ENCODE measurements around the gene TES.

- TF ChIP-seq CTCF (IDR thresholded peaks at IDR 0.05) (peak in 1 of 5 experiments; percentile 14), POLR2A (IDR thresholded peaks at IDR 0.05) (no peak), POLR2AphosphoS5 (IDR thresholded peaks at IDR 0.05) (no peak), EP300 (IDR thresholded peaks at IDR 0.05; ENCODE audit: low read depth) (no peak)
Measured at GRCh38 chr7:116293139-116293538, 82.8 kb downstream of the TES start.

All from transverse colon (tissue), 4 donors.